ENCODE data around the gene VGF. TPM values are rescaled to one million over a fixed set of nuclear protein-coding genes. Genes with fewer than 3 reads are reported as not detected.

Gene VGF
- total RNA-seq, 1 experiment from 2014 or later, result 4.4 TPM

DNA sequence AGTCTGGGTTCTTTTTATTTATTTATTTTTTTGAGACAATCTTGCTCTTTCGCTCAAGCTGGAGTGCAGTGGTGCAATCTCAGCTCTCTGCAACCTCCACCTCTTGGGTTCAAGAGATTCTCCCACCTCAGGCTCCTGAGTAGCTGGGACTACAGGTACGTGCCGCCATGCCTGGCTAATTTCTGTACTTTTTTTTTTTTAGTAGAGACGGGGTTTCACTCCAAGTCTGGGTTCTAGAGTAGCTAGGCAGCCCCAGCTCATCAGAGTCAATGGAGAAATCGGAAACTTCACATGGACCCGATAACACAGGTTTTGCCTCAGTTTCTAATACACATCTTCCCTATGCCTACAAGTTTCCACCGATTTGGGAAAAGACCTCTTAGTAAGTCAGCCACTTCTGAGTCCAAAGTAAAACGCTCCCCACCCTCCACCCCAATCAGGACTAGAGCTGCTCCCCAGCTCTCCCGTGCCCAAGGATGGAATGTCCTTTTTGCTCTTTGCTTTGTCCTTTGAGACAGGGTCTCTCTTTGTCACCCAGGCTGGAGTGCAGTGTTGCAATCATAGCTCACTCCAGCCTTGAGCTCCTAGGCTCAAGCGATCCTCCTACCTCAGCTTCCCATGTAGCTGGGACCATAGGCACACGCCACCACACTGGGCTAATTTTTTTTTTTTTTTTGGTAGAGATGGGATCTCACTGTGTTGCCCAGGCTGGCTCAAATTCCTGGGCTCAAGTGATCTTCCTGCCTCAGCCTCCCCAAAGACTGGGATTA is 42.3 kb downstream of the VGF start:
- TF ChIP-seq REST (IDR thresholded peaks at IDR 0.05; ENCODE audit: insufficient read depth in 1 of 2, low read depth in 2 of 2, low read length in 1 of 2) (no peak), SIN3A (IDR thresholded peaks at IDR 0.05; ENCODE audit: borderline replicate concordance, insufficient read depth, low read depth, low read length) (no peak), TCF7L2 (IDR thresholded peaks at IDR 0.05; ENCODE audit: low read depth, low read length) (no peak), POLR2AphosphoS5 (IDR thresholded peaks at IDR 0.05; ENCODE audit: low read depth, low read length) (no peak)
- TF ChIP-seq, protein P1, sequence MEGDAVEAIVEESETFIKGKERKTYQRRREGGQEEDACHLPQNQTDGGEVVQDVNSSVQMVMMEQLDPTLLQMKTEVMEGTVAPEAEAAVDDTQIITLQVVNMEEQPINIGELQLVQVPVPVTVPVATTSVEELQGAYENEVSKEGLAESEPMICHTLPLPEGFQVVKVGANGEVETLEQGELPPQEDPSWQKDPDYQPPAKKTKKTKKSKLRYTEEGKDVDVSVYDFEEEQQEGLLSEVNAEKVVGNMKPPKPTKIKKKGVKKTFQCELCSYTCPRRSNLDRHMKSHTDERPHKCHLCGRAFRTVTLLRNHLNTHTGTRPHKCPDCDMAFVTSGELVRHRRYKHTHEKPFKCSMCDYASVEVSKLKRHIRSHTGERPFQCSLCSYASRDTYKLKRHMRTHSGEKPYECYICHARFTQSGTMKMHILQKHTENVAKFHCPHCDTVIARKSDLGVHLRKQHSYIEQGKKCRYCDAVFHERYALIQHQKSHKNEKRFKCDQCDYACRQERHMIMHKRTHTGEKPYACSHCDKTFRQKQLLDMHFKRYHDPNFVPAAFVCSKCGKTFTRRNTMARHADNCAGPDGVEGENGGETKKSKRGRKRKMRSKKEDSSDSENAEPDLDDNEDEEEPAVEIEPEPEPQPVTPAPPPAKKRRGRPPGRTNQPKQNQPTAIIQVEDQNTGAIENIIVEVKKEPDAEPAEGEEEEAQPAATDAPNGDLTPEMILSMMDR (IDR thresholded peaks at IDR 0.05), result no peak
- Histone ChIP-seq H3K4me1 (ENCODE audit: control insufficient read depth, insufficient read depth, low read length) (peaks cover 72% of the 10 kb centered on the region), H3K4me3 (ENCODE audit: low read depth in 2 of 2, low read length in 2 of 2) (no peak overlapping the region), H3K36me3 (ENCODE audit: control insufficient read depth, insufficient read depth, low read length) (no peaks in the 10 kb centered on the region), H3K9me3 (ENCODE audit: control insufficient read depth, insufficient read depth, low read depth, low read length) (no peaks in the 10 kb centered on the region), H3K27me3 (ENCODE audit: control insufficient read depth, insufficient read depth, low read length) (no peaks in the 10 kb centered on the region), H3K27ac (ENCODE audit: low read length) (peak overlapping the region; percentile 98)
- CTCF ChIA-PET, result interaction anchor here (0.6 to 1.2 kb wide), 2 partner anchors 9 to 21 kb away, joined by 3 to 12 read pairs; no protein-coding TSS in a partner anchor
- intact Hi-C loops (cut with micrococcal nuclease; ENCODE audit: unreplicated experiment) (no loop called here), in situ Hi-C loops (cut with HindIII; ENCODE audit: low pct_unique_long_range_greater_than_20kb, low sequenced_read_pairs) (no loop called here)
- DNase-seq (ENCODE audit: low read depth, low spot score) (no peak), ATAC-seq (no peak)
- POLR2A ChIA-PET, result interaction anchor here (0.9 to 1.0 kb wide), 2 partner anchors 9 to 11 kb away, joined by 3 read pairs; no protein-coding TSS in a partner anchor
- no TSS peak for BruUV-seq (replicated peaks)

- BruUV-seq (replicated peaks), result no TSS peak
- POLR2A ChIA-PET, result interaction anchor here (0.7 to 0.9 kb wide), 2 partner anchors 10 to 26 kb away, joined by 3 to 7 read pairs; no protein-coding TSS in a partner anchor
- H3K4me3 ChIP-seq (ENCODE audit: low read depth in 2 of 2, low read length in 2 of 2), result peak overlapping the region; percentile 19 to 23
These were observed 43.1 kb downstream of the VGF start for GRCh38 chr7:101121991-101122932.

More at GRCh38 chr7:101121991-101122932, 43.1 kb downstream of the VGF start:
- ATAC-seq, result peak; percentile 36
- H3K36me3 ChIP-seq (ENCODE audit: control insufficient read depth, insufficient read depth, low read length), result no peaks in the 10 kb centered on the region
- CTCF ChIA-PET, result interaction anchor here (0.6 to 1.2 kb wide), 2 partner anchors 10 to 22 kb away, joined by 3 to 12 read pairs; no protein-coding TSS in a partner anchor
- intact Hi-C loops (cut with micrococcal nuclease; ENCODE audit: unreplicated experiment) (no loop called here), in situ Hi-C loops (cut with HindIII; ENCODE audit: low pct_unique_long_range_greater_than_20kb, low sequenced_read_pairs) (no loop called here)
- TF ChIP-seq TCF7L2 (IDR thresholded peaks at IDR 0.05; ENCODE audit: low read depth, low read length), result no peak
- TF ChIP-seq REST (IDR thresholded peaks at IDR 0.05; ENCODE audit: insufficient read depth in 1 of 2, low read depth in 2 of 2, low read length in 1 of 2), result no peak
- TF ChIP-seq SIN3A (IDR thresholded peaks at IDR 0.05; ENCODE audit: borderline replicate concordance, insufficient read depth, low read depth, low read length), result no peak
- TF ChIP-seq POLR2AphosphoS5 (IDR thresholded peaks at IDR 0.05; ENCODE audit: low read depth, low read length), result no peak
- TF ChIP-seq, protein P1 (IDR thresholded peaks at IDR 0.05), result no peak
- peak overlapping the region; percentile 98 for H3K27ac ChIP-seq (ENCODE audit: low read length)
- no peak for DNase-seq (ENCODE audit: low read depth, low spot score)
- H3K27me3 ChIP-seq (ENCODE audit: control insufficient read depth, insufficient read depth, low read length), result no peaks in the 10 kb centered on the region
- H3K4me1 ChIP-seq (ENCODE audit: control insufficient read depth, insufficient read depth, low read length), result peaks cover 81% of the 10 kb centered on the region
- no peaks in the 10 kb centered on the region for H3K9me3 ChIP-seq (ENCODE audit: control insufficient read depth, insufficient read depth, low read depth, low read length)

Measured in Panc1 (cell line).